Measurements from ENCODE around the gene MLX. TPM values are rescaled to one million over a fixed set of nuclear protein-coding genes. Genes with fewer than 3 reads are reported as not detected.

MLX gene
- total RNA-seq, 1 donor from 2014 or later, result 62.5 TPM

GRCh38 chr17:42529061-42529460 is 37.8 kb upstream of the MLX start:
- no peaks in the 10 kb centered on the region for H3K27me3 Mint-ChIP-seq (ENCODE audit: unreplicated experiment)
- no peak for DNase-seq
- no peak for TF ChIP-seq CTCF (IDR thresholded peaks at IDR 0.05; ENCODE audit: partially characterized antibody, unreplicated experiment)
- peaks cover 5% of the 10 kb centered on the region for H3K9me3 Mint-ChIP-seq (ENCODE audit: unreplicated experiment)
- peaks cover 10% of the 10 kb centered on the region for H3K4me1 Mint-ChIP-seq (ENCODE audit: low read depth, unreplicated experiment)
- no peaks in the 10 kb centered on the region for H3K36me3 Mint-ChIP-seq (ENCODE audit: unreplicated experiment)
- H3K4me3 Mint-ChIP-seq (ENCODE audit: unreplicated experiment), result no peak overlapping the region
- no peak overlapping the region for H3K27ac Mint-ChIP-seq (ENCODE audit: unreplicated experiment)

DNA sequence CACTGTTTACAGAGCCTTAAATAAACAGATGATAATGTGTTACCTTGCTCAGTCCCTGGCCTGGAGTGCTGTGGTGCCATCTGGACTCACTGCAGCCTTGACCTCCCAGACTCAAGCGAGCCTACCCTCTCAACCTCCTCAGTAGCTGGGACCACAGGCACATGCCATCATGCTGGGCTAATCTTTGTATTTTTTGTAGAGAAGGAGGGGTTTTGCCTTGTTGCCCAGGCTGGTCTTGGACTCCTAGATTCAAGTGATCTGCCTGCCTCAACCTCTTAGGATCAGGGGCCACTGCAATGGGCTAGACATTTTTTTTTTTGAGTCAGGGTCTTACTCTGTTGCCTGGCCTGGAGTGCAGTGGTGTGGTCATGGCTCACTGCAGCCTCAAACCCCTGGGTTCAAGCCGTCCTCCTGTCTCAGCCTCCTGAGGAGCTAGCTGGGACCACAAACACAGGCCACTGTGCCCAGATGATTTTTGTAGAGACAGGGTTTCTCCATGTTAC is 35.9 kb upstream of the MLX start:
- Mint-ChIP-seq H3K9me3 (ENCODE audit: unreplicated experiment) (peaks cover 5% of the 10 kb centered on the region), H3K4me3 (ENCODE audit: unreplicated experiment) (no peak overlapping the region), H3K27ac (ENCODE audit: unreplicated experiment) (no peak overlapping the region), H3K27me3 (ENCODE audit: unreplicated experiment) (no peaks in the 10 kb centered on the region), H3K4me1 (ENCODE audit: low read depth, unreplicated experiment) (peaks cover 18% of the 10 kb centered on the region), H3K36me3 (ENCODE audit: unreplicated experiment) (no peaks in the 10 kb centered on the region)
- TF ChIP-seq CTCF (IDR thresholded peaks at IDR 0.05; ENCODE audit: partially characterized antibody, unreplicated experiment), result no peak
- DNase-seq, result no peak

- Mint-ChIP-seq H3K27me3 (ENCODE audit: unreplicated experiment) (peaks cover 2% of the 10 kb centered on the region), H3K36me3 (ENCODE audit: unreplicated experiment) (no peaks in the 10 kb centered on the region), H3K4me1 (ENCODE audit: low read depth, unreplicated experiment) (peaks cover 18% of the 10 kb centered on the region), H3K9me3 (ENCODE audit: unreplicated experiment) (peaks cover 7% of the 10 kb centered on the region), H3K4me3 (ENCODE audit: unreplicated experiment) (peak overlapping the region; percentile 71), H3K27ac (ENCODE audit: unreplicated experiment) (peak overlapping the region; percentile 55)
- peak; percentile 27 for TF ChIP-seq CTCF (IDR thresholded peaks at IDR 0.05; ENCODE audit: partially characterized antibody, unreplicated experiment)
- peak; percentile 74 for DNase-seq
These were observed 35.2 kb upstream of the MLX start for GRCh38 chr17:42531455-42532354.

- Mint-ChIP-seq H3K4me1 (ENCODE audit: low read depth, unreplicated experiment) (peaks cover 24% of the 10 kb centered on the region), H3K9me3 (ENCODE audit: unreplicated experiment) (peaks cover 14% of the 10 kb centered on the region), H3K27ac (ENCODE audit: unreplicated experiment) (peak overlapping the region; percentile 90), H3K27me3 (ENCODE audit: unreplicated experiment) (peaks cover 11% of the 10 kb centered on the region), H3K36me3 (ENCODE audit: unreplicated experiment) (no peaks in the 10 kb centered on the region), H3K4me3 (ENCODE audit: unreplicated experiment) (peak overlapping the region; percentile 87)
- TF ChIP-seq CTCF (IDR thresholded peaks at IDR 0.05; ENCODE audit: partially characterized antibody, unreplicated experiment), result no peak
- no peak for DNase-seq
These were observed 31.5 kb upstream of the MLX start for GRCh38 chr17:42535155-42536047.

Data from glutamatergic neuron (in vitro differentiated cells).